Esophagus squamous epithelium (tissue), 4 donors: ENCODE measurements around the gene FHIT.

Experiments
- POLR2A ChIP-seq, 4 donors: fragments of 450-650 bp; IDR thresholded peaks; one replicate each; pipeline ENCODE4 v1.6.1; 2017; ENCODE audit warnings: antibody characterized with exemption in 4 of 4, mild to moderate bottlenecking in 4 of 4, moderate library complexity in 3 of 4
- TF ChIP-seq, protein P1 (sequence below), 6 experiments: fragments of 450-650 bp in 4 of 6; fragments of 200-600 bp in 2 of 6; sonication (generic) in 2 of 6; IDR thresholded peaks; one replicate each; pipeline ENCODE4 v1.5.1; 2016 to 2019; ENCODE audit warnings: antibody characterized with exemption in 6 of 6, mild to moderate bottlenecking in 4 of 6, moderate library complexity in 4 of 6

DNA sequence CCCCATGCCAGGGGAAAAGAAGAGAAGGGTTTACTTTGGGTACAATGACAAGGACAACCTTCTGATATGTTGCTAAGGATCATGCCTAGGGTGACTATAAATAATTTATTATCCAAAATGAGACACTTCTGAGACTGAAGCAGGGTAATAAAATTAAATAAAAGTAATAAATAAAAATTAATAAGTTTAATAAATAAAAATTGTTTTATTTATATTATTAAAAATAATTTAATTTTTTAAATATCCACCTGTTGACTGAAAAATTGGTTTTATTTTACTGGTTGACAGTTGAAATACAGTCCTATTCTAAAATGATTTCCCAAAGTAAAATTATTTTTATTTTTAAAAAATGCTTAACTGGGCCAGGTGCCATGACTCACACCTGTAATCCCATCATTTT is 102.0 kb downstream of the FHIT start:
- no peak for TF ChIP-seq POLR2A (IDR thresholded peaks at IDR 0.05)
- TF ChIP-seq, protein P1, sequence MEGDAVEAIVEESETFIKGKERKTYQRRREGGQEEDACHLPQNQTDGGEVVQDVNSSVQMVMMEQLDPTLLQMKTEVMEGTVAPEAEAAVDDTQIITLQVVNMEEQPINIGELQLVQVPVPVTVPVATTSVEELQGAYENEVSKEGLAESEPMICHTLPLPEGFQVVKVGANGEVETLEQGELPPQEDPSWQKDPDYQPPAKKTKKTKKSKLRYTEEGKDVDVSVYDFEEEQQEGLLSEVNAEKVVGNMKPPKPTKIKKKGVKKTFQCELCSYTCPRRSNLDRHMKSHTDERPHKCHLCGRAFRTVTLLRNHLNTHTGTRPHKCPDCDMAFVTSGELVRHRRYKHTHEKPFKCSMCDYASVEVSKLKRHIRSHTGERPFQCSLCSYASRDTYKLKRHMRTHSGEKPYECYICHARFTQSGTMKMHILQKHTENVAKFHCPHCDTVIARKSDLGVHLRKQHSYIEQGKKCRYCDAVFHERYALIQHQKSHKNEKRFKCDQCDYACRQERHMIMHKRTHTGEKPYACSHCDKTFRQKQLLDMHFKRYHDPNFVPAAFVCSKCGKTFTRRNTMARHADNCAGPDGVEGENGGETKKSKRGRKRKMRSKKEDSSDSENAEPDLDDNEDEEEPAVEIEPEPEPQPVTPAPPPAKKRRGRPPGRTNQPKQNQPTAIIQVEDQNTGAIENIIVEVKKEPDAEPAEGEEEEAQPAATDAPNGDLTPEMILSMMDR (IDR thresholded peaks at IDR 0.05): no peak
